Fibroblast of skin of abdomen (primary cell): ENCODE measurements around the gene FSTL4.

Source experiments
- DNase-seq: peaks from one replicate; pipeline ENCODE4 v3.0.0-alpha.2; 2013

The FSTL4 gene

GRCh38 chr5:133512896-133513295 lies 99.4 kb downstream of the FSTL4 start:
- DNase-seq: no peak

GRCh38 chr5:133511653-133512235 lies 100.6 kb downstream of the FSTL4 start:
- DNase-seq: no peak

- no peak for DNase-seq
These were observed 101.6 kb downstream of the FSTL4 start for GRCh38 chr5:133510634-133511262.

- no peak for DNase-seq
These were observed 102.6 kb downstream of the FSTL4 start for GRCh38 chr5:133509742-133510079.

- no peak for DNase-seq
These were observed 103.2 kb downstream of the FSTL4 start for GRCh38 chr5:133508845-133509741.

GRCh38 chr5:133508331-133508730 lies 104.0 kb downstream of the FSTL4 start:
- no peak for DNase-seq

GRCh38 chr5:133506181-133506580 lies 106.2 kb downstream of the FSTL4 start:
- no peak for DNase-seq

- no peak for DNase-seq
These were observed 108.8 kb downstream of the FSTL4 start for GRCh38 chr5:133503511-133503910.

- DNase-seq: no peak
These were observed 112.4 kb downstream of the FSTL4 start for GRCh38 chr5:133499895-133500294.

GRCh38 chr5:133497608-133498348 lies 114.6 kb downstream of the FSTL4 start:
- DNase-seq: no peak

- DNase-seq: no peak
These were observed 115.7 kb downstream of the FSTL4 start for GRCh38 chr5:133496631-133497030.

- no peak for DNase-seq
These were observed 117.5 kb downstream of the FSTL4 start for GRCh38 chr5:133494923-133495246.

GRCh38 chr5:133494232-133494922 lies 118.0 kb downstream of the FSTL4 start:
- DNase-seq: no peak

GRCh38 chr5:133489632-133490031 lies 122.7 kb downstream of the FSTL4 start:
- no peak for DNase-seq

GRCh38 chr5:133487093-133487492 lies 125.2 kb downstream of the FSTL4 start:
- no peak for DNase-seq

GRCh38 chr5:133485468-133485867 lies 126.9 kb downstream of the FSTL4 start:
- DNase-seq: no peak

- DNase-seq: no peak
These were observed 128.8 kb downstream of the FSTL4 start for GRCh38 chr5:133483406-133484090.

- DNase-seq: no peak
These were observed 130.3 kb downstream of the FSTL4 start for GRCh38 chr5:133482028-133482427.

GRCh38 chr5:133480866-133481265 lies 131.5 kb downstream of the FSTL4 start:
- DNase-seq: no peak

GRCh38 chr5:133480366-133480765 lies 132.0 kb downstream of the FSTL4 start:
- DNase-seq: no peak

- peak; percentile 5 for DNase-seq
These were observed 133.9 kb downstream of the FSTL4 start for GRCh38 chr5:133478199-133478985.
